ENCODE data around the gene KLHDC8B.

- no peak for TF ChIP-seq CTCF (conservative IDR thresholded peaks at IDR 0.05 in 1 of 2, IDR thresholded peaks at IDR 0.05 in 1 of 2; ENCODE audit: low read depth in 1 of 2, low read length in 2 of 2)
- TF ChIP-seq EZH2 (IDR thresholded peaks at IDR 0.05; ENCODE audit: low read length, missing control alignments) = no peak
Measured at GRCh38 chr3:49222002-49222401, 50.6 kb downstream of the KLHDC8B start.
